Gastrocnemius medialis (tissue), 4 donors: ENCODE results near the gene GCNT3.

ENCODE experiments used
- CTCF ChIP-seq, 5 experiments: fragments of 450-650 bp in 3 of 5; fragments of 200-600 bp in 2 of 5; sonication (generic) in 2 of 5; IDR thresholded peaks in 4 of 5; conservative IDR thresholded peaks in 1 of 5; 1 replicate in 4 of 5; 2 replicates in 1 of 5; pipeline ENCODE4 v1.5.1; 2016 to 2019; ENCODE audit warnings: antibody characterized with exemption in 5 of 5, mild to moderate bottlenecking in 3 of 5, moderate library complexity in 3 of 5
- POLR2A ChIP-seq, 2 donors: fragments of 450-650 bp; IDR thresholded peaks; one replicate each; pipeline ENCODE4 v1.6.1; 2017; ENCODE audit warnings: antibody characterized with exemption in 2 of 2, mild to moderate bottlenecking in 2 of 2, moderate library complexity in 2 of 2

GRCh38 chr15:59668556-59668955 is 57.0 kb downstream of the GCNT3 start:
- TF ChIP-seq CTCF (IDR thresholded peaks at IDR 0.05 in 4 of 5, conservative IDR thresholded peaks at IDR 0.05 in 1 of 5), result no peak
- TF ChIP-seq POLR2A (IDR thresholded peaks at IDR 0.05), result no peak
